Neural cell (in vitro differentiated cells): ENCODE results near the gene IL17D. TPM values are rescaled to one million over a fixed set of nuclear protein-coding genes. Genes with fewer than 3 reads are reported as not detected.

Source experiments
- H2AFZ ChIP-seq: fragments of 200-600, 300-800 bp; sonication (generic), shearing (Covaris generic); 2 replicates; pipeline ENCODE4 v1.6.0; 2014; ENCODE audit warnings: low read depth, mild to moderate bottlenecking, antibody characterized with exemption, low read length, moderate library complexity
- H3F3A ChIP-seq: fragments of 200-600 bp; shearing (Covaris generic); 2 replicates; pipeline ENCODE4 v1.6.1; 2016; ENCODE audit warnings: mild to moderate bottlenecking, moderate library complexity, mixed read lengths, antibody characterized with exemption, low read length; ENCODE audit not compliant: insufficient read depth, poor library complexity, severe bottlenecking
- H3K27ac ChIP-seq: fragments of 200-600, 300-800 bp; sonication (generic), shearing (Covaris generic); 2 replicates; pipeline ENCODE4 v1.5.1; 2014; ENCODE audit warnings: mild to moderate bottlenecking, low read length, moderate library complexity
- H3K27me3 ChIP-seq: fragments of 300-800, 200-600 bp; sonication (generic), shearing (Covaris generic); 2 replicates; pipeline ENCODE4 v1.6.0; 2014; ENCODE audit warnings: mild to moderate bottlenecking, low read depth, low read length, moderate library complexity; ENCODE audit not compliant: insufficient read depth
- H3K36me3 ChIP-seq: fragments of 300-800, 200-600 bp; sonication (generic), shearing (Covaris generic); 2 replicates; pipeline ENCODE4 v1.5.1; 2014; ENCODE audit warnings: mild to moderate bottlenecking, antibody characterized with exemption, low read length, moderate library complexity; ENCODE audit not compliant: insufficient read depth
- H3K4me2 ChIP-seq: fragments of 300-800, 200-600 bp; sonication (generic), shearing (Covaris generic); 2 replicates; pipeline ENCODE4 v1.6.0; 2014; ENCODE audit warnings: mild to moderate bottlenecking, low read length
- H3K4me3 ChIP-seq: fragments of 300-800, 200-600 bp; sonication (generic), shearing (Covaris generic); 2 replicates; pipeline ENCODE4 v1.5.1; 2014; ENCODE audit warnings: mild to moderate bottlenecking, low read length, moderate library complexity
- H3K79me2 ChIP-seq: fragments of 200-600 bp; shearing (Covaris generic); replicated peaks from 2 replicates; pipeline ENCODE4 v1.6.0; 2014; ENCODE audit warnings: mild to moderate bottlenecking, low read length, moderate library complexity; ENCODE audit not compliant: insufficient read depth
- H3K9ac ChIP-seq: fragments of 300-800, 200-600 bp; sonication (generic), shearing (Covaris generic); 2 replicates; pipeline ENCODE4 v1.6.1; 2016; ENCODE audit warnings: mild to moderate bottlenecking, low read length, mixed read lengths
- H3K9me2 ChIP-seq: fragments of 200-600 bp; shearing (Covaris generic); 2 replicates; pipeline ENCODE4 v1.6.1; 2016; ENCODE audit warnings: mild to moderate bottlenecking, low read length, mixed read lengths; ENCODE audit not compliant: insufficient read depth
- H3K9me3 ChIP-seq: fragments of 200-600, 300-800 bp; sonication (generic), shearing (Covaris generic); 2 replicates; pipeline ENCODE4 v1.6.1; 2016; ENCODE audit warnings: mild to moderate bottlenecking, mixed run types, low read length, moderate library complexity, mixed read lengths
- H4K20me1 ChIP-seq: fragments of 200-600 bp; shearing (Covaris generic); 2 replicates; pipeline ENCODE4 v1.6.1; 2016; ENCODE audit warnings: mild to moderate bottlenecking, mixed run types; ENCODE audit not compliant: insufficient read depth
- EP300 ChIP-seq: fragments of 450-650 bp; conservative IDR thresholded peaks from 2 replicates; pipeline ENCODE4 v1.6.1; 2014; ENCODE audit warnings: antibody characterized with exemption, mild to moderate bottlenecking, moderate library complexity; ENCODE audit not compliant: poor library complexity, severe bottlenecking
- EZH2 ChIP-seq: fragments of 200-600, 300-800 bp; shearing (Covaris generic), sonication (generic); IDR thresholded peaks from 2 replicates; pipeline ENCODE4 v1.6.1; 2014; ENCODE audit warnings: antibody characterized with exemption, low read length, borderline replicate concordance, mild to moderate bottlenecking; ENCODE audit not compliant: insufficient read depth, poor library complexity, severe bottlenecking
- MXI1 ChIP-seq: fragments of 450-650 bp; conservative IDR thresholded peaks from 2 replicates; pipeline ENCODE4 v1.6.1; 2014; ENCODE audit warnings: antibody characterized with exemption, mild to moderate bottlenecking; ENCODE audit not compliant: poor library complexity, severe bottlenecking
- POLR2AphosphoS5 ChIP-seq: IDR thresholded peaks from 2 replicates; pipeline ENCODE4 v1.6.1; 2012
- RAD21 ChIP-seq: fragments of 450-650 bp; conservative IDR thresholded peaks from 2 replicates; pipeline ENCODE4 v1.6.1; 2014; ENCODE audit warnings: antibody characterized with exemption, mild to moderate bottlenecking, moderate library complexity
- SMC3 ChIP-seq: fragments of 450-650 bp; conservative IDR thresholded peaks from 2 replicates; pipeline ENCODE4 v1.6.1; 2014; ENCODE audit warnings: antibody characterized with exemption, mild to moderate bottlenecking, moderate library complexity; ENCODE audit not compliant: poor library complexity
- TAF1 ChIP-seq: IDR thresholded peaks from 2 replicates; pipeline ENCODE4 v1.6.1; 2012; ENCODE audit warnings: low read depth
- polyA plus RNA-seq: library from polyadenylated mRNA; depleted of rRNA; stranded (reverse); fragments of >200 nt; gene quantifications from 2 replicates; pipeline ENCODE4 v1.2.3, GENCODE V29; 2014
- TF ChIP-seq, protein P1 (sequence below): IDR thresholded peaks from 2 replicates; pipeline ENCODE4 v1.6.1; 2012; ENCODE audit warnings: borderline replicate concordance
- TF ChIP-seq, protein P2 (sequence below): fragments of 450-650 bp; IDR thresholded peaks from 2 replicates; pipeline ENCODE4 v1.5.1; 2014; ENCODE audit warnings: antibody characterized with exemption, mild to moderate bottlenecking, moderate library complexity; ENCODE audit not compliant: poor library complexity, severe bottlenecking

IL17D gene
- polyA plus RNA-seq, 1 donor from 2014 or later = 14.5 TPM

DNA sequence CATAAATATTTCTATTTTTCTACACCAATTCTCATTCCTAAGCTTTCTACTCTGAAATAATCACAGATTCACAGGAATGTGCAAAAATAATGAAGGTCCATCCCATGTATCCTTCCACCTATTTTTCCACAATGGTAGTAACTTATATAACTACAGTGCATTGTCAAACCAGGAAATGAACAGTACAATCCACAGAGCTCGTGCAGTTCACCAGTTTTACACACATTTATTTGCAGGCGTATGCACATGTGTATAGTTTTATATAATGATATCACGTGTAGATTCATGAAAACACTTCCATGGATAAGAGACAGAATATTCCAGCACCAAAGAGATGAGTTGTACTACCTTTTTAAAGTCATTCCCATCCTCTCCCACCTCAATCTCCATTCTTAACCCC, 57.4 kb downstream of the IL17D start:
- H3K36me3 ChIP-seq = no peaks in the 10 kb centered on the region
- no peaks in the 10 kb centered on the region for H4K20me1 ChIP-seq
- TF ChIP-seq, protein P1, sequence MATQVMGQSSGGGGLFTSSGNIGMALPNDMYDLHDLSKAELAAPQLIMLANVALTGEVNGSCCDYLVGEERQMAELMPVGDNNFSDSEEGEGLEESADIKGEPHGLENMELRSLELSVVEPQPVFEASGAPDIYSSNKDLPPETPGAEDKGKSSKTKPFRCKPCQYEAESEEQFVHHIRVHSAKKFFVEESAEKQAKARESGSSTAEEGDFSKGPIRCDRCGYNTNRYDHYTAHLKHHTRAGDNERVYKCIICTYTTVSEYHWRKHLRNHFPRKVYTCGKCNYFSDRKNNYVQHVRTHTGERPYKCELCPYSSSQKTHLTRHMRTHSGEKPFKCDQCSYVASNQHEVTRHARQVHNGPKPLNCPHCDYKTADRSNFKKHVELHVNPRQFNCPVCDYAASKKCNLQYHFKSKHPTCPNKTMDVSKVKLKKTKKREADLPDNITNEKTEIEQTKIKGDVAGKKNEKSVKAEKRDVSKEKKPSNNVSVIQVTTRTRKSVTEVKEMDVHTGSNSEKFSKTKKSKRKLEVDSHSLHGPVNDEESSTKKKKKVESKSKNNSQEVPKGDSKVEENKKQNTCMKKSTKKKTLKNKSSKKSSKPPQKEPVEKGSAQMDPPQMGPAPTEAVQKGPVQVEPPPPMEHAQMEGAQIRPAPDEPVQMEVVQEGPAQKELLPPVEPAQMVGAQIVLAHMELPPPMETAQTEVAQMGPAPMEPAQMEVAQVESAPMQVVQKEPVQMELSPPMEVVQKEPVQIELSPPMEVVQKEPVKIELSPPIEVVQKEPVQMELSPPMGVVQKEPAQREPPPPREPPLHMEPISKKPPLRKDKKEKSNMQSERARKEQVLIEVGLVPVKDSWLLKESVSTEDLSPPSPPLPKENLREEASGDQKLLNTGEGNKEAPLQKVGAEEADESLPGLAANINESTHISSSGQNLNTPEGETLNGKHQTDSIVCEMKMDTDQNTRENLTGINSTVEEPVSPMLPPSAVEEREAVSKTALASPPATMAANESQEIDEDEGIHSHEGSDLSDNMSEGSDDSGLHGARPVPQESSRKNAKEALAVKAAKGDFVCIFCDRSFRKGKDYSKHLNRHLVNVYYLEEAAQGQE = no peak
- no peak for TF ChIP-seq TAF1
- no peak for TF ChIP-seq EP300
- no peak for TF ChIP-seq POLR2AphosphoS5
- TF ChIP-seq, protein P2, sequence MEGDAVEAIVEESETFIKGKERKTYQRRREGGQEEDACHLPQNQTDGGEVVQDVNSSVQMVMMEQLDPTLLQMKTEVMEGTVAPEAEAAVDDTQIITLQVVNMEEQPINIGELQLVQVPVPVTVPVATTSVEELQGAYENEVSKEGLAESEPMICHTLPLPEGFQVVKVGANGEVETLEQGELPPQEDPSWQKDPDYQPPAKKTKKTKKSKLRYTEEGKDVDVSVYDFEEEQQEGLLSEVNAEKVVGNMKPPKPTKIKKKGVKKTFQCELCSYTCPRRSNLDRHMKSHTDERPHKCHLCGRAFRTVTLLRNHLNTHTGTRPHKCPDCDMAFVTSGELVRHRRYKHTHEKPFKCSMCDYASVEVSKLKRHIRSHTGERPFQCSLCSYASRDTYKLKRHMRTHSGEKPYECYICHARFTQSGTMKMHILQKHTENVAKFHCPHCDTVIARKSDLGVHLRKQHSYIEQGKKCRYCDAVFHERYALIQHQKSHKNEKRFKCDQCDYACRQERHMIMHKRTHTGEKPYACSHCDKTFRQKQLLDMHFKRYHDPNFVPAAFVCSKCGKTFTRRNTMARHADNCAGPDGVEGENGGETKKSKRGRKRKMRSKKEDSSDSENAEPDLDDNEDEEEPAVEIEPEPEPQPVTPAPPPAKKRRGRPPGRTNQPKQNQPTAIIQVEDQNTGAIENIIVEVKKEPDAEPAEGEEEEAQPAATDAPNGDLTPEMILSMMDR = no peak
- TF ChIP-seq SMC3 = no peak
- TF ChIP-seq EZH2 = no peak
- TF ChIP-seq MXI1 = no peak
- no peak for TF ChIP-seq RAD21
- H3K27me3 ChIP-seq = no peaks in the 10 kb centered on the region
- H3K9ac ChIP-seq = no peak overlapping the region
- H3K79me2 ChIP-seq = no peaks in the 10 kb centered on the region
- no peak overlapping the region for H3K27ac ChIP-seq
- no peak overlapping the region for H3K4me2 ChIP-seq
- H3K4me3 ChIP-seq = no peak overlapping the region
- no peak overlapping the region for H2AFZ ChIP-seq
- no peaks in the 10 kb centered on the region for H3K9me3 ChIP-seq
- no peaks in the 10 kb centered on the region for H3F3A ChIP-seq
- H3K9me2 ChIP-seq = no peaks in the 10 kb centered on the region

DNA sequence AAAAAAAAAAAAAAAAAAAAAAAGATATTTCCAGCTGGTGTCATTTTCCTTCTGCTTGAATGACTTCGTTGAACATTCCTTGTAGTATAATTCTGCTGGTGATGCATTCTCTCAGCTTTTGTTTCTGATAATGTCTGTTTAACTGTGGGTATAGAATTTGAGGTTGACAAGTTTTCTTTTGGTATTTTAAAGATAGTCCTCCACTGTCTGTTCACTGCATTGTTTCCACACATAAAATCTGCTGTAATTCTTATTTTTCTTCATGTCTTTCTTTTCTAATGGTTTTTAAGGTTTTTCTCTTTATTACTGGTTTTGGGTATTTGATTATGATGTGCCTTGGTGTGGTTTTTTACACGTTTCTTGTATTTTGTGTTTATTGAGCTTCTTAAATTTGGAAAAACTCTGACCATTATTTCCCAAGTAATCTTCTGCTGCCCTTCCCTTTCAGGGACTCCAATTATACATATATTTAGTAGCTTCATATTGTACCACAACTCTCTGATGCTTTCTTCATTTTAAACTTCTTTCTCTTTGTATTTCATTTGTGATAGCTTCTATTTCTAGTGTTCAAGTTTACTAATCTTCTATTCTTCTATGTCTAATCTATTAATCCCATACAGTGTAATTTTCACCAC, 63.9 kb downstream of the IL17D start:
- peaks cover 13% of the 10 kb centered on the region for H3K9me3 ChIP-seq

More for the DNA sequence above, 63.9 kb downstream of the IL17D start:
- TF ChIP-seq POLR2AphosphoS5 (no peak), SMC3 (no peak), EP300 (no peak), RAD21 (no peak)
- Histone ChIP-seq H3K4me3 (no peak overlapping the region), H3K27me3 (no peaks in the 10 kb centered on the region), H3K36me3 (no peaks in the 10 kb centered on the region), H3K9ac (no peak overlapping the region), H3F3A (no peaks in the 10 kb centered on the region), H3K4me2 (no peak overlapping the region), H4K20me1 (no peaks in the 10 kb centered on the region), H3K79me2 (no peaks in the 10 kb centered on the region), H3K9me2 (no peaks in the 10 kb centered on the region), H2AFZ (no peak overlapping the region), H3K27ac (no peak overlapping the region)
